Kidney glomerular epithelial cell (primary cell): ENCODE data around the gene UNK.
"Not testable (repeated sequence)": the region's sequence is repeated elsewhere in the genome, so short reads cannot be mapped to it uniquely, and the experiment has no call there.

Source experiments
- DNase-seq: peaks from one replicate; lab custom pipeline; 2025; lab: John Stamatoyannopoulos, UW

The UNK gene

DNA sequence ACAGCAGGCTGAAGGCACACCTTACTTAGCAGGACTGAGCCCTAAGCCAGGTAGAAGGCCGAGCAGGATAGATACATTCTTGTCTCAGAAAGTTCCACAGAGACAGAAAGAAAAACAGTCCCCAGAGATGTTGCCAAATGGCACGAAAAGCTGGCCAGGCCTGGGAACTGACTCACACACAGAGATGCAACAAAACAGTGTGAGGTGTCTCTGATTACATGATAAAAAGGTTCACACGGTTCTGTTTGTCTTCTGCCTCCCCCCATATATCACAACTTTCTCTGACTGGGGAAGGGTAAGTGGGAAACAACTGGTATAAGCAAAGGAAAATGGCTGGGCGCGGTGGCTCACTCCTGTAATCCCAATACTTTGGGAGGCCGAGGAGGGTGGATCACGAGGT, 68.8 kb downstream of the UNK start:
- DNase-seq = peak; percentile 19

DNA sequence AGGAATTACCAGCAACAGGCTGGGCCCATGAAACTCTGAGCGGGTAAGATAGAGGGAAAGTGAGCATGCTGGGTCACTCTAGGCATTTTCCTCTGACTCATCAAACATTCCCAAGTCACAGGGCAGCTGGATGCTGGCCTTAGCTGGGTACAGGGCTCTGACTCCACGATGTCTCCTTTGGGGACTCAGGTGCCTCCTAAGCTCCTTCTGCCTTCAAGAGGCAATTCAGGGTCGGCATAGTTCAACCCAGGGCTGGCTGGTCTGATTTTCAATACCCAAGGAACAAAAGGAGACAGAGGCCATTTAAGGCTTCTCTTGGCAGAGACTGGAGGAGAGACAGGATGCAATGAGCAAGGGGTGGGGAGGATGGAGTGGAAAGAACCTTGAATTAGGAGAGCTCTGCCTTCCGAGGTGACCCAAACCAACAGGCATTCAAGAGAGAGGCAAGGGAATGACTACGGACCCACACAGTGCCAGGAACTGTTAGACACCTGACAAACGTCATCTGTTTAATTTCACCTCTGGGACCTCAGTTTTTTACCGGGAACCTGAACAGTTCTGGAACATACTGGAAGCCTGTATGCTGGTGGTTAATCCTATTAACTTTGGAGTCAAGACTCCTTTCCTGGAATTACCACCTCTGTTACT, 69.6 kb downstream of the UNK start:
- peak; percentile 46 for DNase-seq

DNA sequence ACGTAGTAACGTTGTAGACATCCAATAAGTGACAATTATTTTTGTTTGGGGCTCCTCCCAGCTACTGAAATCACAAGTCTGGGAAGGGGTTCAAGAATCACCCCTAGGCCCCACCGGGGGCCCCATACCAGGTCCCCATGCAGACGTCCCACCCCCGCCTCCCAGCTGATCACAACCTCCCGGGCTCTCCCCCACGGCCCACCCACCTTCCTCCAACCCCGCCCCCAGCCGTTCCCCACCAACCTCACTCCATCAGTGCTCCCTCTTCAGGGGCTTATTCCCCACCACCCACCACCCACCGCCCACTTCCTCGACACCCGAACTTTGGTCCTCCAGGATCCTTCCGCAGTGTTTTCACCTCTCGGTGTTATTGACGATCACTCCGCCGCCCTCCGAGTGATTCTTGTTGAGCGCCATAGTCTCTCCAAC, 70.3 kb downstream of the UNK start:
- no peak for DNase-seq

DNA sequence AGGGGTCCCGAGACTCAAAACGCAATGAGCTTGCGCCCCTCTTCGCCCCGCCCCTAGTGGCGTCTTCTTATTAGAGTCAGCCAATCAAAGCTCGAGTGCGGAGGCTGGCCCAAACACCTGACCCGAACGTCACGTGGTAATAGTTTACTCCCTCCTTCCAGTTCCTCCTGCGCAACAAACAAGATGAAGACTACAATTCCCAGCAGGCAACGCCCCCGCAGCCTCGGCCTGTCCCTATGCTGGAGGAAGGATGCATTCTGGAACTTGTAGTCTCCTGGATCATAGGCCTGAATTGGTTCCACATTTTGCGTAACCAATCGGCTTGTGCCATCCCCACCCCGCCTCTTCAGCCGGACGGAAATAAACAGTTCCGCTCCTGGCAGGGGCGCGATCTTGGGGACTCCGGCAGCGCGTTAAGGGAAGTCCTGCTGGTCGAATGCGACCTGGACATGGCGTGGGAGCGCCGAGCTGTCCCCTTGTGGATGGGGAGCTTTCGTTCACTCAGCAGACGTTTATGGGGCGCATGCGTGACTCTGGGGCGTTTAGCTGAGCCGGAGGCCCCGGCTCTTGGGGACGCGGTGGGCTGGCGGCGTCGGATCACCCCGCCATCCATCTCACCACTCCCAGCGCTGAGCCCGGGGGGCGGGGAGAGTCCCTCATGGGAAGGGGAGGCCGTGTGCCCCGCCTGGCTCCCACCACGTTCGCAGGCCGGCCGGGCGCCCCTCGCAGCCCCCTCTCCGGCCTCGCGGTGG, 70.9 kb downstream of the UNK start, which contains the start of gene WBP2:
TSS of gene WBP2 (minus strand) at position 26 of the 752 bp plus-strand sequence. CDS start 38 bp downstream, outside the sequence.
- peak; percentile 99 for DNase-seq

DNA sequence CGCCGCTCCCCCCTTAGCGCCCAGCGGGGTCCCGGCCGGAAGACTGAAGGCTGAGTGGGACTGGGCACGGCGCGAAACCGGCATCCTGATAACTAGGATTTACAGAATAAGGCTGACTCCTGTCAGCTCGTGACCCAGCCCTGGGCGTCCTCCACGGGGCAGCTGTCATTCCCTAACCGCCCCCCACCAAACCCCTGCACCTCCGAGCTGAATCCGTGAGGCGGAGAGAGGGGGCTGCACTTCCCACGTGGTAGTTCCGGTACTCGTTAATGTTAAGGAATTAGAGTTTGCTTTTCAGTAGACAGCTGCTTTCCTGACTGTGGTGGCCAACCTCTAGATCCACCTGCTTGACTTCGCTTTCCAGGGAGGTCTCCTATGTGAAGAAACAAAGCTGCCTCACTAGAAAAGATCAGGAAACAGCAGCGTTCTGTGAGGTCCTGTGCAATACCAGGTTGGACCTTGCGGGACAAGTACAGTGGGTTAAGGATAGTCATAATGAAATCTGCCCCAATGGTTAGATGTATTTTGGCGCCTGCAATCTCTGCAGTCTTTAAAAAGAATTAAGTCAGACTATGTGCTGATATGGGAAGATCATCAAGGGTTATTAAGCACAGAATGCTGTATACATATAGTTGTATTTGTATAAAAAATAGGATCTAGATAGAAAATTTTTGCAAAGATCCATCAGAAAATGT, 71.6 kb downstream of the UNK start:
- DNase-seq = peak; percentile 30

DNA sequence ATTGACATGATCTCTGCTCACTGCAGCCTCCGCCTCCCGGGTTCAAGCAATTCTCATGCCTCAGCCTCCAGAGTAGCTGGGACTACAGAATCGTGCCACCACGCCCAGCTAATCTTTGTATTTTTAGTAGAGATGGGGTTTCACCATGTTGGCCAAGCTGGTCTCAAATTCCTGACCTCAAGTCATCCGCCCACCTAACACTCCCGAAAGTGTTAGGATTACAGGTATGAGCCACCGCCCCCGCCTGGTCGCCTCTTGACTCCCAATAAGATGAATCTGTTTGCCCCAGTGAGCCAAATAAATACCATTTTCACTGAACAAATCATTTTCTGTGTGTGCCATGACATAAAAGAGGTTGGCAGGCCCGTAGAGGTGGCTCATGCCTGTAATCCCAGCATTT, 74.8 kb downstream of the UNK start:
- DNase-seq = not testable (repeated sequence)

DNA sequence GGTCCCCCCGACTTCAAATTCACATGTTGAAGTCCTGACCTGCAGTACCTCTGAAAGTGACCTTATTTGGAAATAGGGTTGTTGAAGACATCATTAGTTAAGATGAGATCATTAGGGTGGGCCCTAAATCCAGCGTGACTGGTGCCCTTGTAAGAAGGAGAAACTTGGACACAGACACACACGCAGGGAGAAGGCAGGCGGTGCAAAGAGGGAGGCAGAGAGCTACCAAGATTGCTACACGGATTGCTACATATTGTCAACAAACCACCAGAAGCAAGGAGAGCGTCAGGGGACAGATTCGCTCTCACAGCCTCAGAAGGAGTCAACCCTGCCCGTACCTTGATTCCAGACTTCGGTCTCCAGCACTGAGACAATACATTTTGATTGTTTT, 77.3 kb downstream of the UNK start:
- no peak for DNase-seq

DNA sequence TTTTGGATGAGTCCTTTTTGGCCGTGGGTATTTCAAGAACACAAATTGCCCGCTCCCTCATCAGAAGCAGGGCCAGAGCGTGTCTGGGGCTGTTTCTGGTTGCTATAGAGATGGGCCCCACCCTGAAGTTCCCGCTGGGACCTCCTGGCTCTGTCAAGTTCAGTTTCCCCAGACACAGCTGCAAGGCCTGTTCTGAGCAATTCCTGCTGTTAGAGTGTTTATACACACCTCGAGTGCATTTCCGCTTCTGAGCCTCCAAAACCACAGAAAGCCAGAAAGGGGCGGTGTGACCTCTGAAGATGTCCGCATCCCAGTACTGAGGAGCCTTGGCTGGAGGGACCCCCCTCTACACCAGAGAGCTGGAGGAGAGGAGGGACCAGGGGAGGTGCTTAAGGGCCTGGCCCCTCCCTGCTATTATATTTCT, 79.9 kb downstream of the UNK start:
- no peak for DNase-seq

DNA sequence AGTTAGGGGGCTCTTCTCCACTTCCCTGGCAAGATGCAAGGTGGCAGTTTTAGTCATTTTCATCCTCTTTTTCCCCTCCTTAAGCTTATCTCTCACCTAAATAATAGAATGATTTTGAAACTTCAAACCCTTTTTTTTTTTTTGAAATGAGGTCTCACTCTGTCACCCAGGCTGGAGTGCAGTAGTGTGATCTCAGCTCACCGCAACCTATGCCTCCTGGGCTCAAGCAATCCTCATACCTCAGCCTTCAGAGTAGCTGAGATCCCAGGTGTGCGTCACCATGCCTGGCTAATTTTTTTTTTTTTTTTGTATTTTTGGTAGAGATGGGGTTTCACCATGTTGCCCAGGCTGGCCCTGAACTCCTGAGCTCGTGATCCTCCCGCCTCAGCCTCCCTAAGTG, 80.3 kb downstream of the UNK start:
- DNase-seq = not testable (repeated sequence)

DNA sequence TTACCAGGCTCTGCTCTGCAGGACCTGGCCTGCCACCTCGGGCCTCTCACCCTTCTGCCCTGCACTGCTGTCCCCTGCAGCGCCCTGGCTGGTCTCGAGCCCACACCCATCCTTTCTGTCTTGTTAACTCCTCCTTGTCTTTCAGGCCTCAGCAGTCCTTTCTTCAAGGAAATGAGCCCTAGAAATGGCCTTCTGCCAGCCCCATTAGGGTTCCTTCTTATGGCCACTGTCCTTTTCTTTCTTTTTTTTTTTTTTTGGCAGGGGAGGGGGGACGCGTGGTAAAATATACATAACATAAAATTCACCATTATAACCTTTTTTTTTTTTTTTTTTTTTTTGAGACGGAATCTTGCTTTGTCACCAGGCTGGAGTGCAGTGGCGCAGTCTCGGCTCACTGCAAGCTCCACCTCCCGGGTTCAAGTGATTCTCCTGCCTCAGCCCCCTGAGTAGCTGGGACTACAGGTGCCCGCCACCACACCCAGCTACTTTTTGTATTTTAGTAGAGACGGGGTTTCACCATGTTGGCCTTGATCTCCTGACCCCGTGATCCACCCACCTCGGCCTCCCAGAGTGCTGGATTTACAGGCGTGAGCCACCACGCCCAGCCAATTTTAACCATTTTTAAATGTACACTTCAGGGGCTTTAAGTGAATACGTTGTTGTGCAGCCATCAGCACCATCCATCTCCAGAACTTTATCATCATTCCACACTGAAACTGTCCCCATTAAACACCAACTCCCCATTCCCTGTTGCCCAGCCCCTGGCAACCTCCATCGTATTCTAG, 81.0 kb downstream of the UNK start:
- not testable (repeated sequence) for DNase-seq

DNA sequence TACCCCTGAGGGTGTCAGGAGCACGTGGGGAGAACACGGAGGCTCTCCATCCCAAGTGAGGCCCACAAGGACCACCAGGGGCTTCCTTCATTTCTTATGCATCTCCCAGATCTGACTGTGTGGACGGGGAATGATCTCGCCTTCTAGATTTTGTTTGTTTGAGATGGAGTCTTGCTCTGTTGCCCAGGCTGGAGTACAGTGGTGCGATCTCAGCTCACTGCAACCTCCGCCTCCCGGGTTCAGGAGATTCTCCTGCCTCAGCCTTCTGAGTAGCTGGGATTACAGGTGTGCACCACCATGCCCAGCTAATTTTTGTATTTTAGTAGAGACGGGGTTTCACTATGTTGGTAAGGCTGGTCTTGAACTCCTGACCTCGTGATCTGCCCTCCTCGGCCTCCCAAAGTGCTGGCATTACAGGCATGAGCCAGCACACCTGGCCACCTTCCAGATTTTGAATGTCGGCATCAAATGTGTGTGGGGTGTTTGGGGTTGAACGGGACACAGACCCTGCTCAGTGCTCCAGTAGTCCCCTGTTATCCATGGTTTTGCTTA, 84.2 kb downstream of the UNK start:
- DNase-seq = not testable (repeated sequence)

DNA sequence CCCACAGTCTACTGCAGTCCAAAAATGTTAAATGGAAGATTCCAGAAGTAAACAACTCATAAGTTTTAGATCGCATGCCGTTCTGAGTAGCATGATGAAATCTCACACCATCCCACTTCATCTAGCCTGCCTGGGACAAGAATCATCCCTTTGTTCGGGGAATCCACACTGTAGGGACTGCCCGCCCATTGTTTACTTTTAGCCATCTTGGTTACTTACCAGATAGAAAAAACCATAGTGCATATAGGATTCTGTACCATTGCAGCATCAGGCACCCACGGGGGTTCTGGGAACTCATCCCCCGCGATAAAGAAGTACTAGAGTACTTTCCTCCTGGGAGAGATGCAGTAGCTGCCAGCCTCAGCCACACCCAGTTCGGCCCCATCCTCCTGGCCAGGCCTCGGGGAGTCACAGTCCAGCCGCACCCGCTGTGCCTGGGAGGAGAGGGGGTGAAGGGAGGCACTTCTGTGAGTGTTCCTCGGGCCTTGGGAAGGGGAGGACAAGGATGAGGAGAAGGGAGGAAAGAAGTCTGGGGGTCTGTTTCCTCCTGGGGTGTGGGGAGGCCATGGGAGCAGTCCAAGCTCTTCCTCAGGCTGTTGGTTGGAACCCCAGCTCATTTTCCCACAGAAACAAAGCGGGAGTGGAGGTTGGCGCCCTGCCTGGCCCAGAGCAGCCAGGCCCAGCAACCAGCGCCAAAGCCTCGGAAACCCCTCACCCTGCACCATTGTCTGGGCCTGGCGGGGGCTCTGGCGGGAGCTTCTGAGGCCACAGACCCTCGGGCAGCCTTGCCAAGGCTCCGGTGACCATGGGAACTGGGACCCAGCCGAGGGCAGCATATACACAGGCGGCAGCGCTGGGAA, 84.9 kb downstream of the UNK start:
- no peak for DNase-seq

DNA sequence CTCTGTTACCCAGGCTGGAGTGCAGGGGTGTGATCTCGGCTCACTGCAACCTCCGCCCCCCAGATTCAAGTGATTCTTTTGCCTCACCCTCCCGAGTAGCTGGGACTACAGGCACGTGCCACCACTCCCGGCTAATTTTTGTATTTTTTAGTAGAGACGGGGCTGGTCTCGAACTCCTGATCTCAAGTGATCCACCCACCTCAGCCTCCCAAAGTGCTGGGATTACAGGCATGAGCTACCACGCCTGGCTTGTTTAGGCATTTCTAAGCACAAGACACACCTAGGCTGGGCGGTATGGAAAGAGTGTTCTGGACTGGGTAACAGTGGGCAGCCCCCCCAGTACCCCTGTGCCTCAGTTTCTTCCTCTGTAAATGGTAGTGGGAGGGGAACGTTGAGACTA, 85.6 kb downstream of the UNK start:
- not testable (repeated sequence) for DNase-seq

DNA sequence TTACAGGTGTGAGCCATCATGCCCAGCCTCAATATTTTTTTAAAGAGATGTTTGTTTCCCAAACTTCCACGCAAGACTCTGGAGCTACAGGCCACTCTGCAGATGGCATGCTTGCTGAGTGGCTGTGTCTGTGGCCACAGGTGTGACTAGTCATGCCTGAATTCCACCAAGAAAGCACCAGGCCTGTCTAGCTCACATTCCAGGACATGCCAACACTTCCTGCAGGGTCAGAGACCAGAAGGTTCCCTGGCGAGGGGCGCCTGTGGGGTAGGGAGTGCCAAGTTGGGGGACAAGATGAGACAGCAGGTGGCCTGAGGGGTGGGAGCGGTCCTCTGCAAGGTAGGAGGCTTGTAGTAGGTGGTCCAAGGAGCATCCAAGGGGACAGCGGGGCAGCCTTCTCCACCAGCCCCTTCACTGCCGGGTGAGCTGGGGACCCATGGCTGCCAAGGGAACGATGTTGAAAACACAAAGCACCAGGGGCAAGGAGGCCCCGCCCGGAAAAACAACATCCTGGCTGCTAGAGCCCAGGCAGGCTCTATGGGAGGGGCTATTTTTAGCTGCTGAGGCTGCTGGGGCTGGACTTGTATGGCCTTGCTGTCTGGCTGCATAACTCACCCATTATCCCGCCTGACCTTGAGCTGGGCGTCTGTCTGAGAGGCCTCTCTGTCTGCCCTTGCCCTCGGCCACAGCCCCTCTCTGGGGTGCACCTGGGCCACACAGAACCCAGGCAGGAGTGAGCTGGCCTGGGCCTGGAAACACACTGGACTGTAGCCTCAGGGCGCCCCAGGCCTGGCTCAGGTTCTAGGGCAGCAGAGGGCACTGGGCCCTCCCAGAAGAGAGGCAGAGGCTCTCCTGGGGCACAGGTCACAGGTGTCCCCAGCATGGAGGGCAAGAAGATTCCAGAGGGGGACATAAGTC, 88.1 kb downstream of the UNK start:
- peak; percentile 45 for DNase-seq

DNA sequence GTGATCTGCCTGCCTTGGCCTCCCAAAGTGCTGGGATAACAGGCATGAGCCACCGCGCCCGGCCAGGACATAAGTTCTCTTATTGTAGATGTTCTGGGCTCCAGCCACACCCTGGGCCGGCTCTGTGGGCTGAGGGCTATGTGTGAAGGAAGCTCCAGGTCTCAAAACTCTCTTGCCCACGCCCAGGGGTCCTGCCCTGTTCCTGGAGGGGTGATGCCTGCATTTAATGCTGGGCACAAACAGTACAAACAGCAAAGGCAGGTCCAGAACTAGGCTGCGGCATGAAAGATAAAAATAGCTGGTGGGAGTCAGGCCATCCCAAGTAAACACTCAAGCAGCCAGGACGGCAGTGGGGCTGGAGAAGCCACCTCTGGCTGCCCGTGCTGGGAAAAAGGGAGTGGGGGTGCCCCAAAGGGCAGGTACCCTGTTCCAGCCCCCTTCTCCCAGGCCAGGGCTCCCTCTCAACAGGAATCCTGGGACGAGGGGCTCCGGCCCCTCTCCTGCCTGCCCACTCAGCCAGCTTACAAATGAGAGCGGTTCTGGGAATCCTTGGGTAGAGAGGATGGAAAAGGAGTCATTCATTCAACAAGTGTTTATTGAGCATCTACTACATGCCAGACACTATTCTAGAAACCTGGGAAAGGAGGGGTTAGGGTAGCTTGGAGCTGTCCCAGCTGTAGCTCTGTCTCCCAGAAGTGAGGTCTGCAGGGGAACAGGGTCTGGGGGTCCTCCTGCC, 89.1 kb downstream of the UNK start:
- no peak for DNase-seq

DNA sequence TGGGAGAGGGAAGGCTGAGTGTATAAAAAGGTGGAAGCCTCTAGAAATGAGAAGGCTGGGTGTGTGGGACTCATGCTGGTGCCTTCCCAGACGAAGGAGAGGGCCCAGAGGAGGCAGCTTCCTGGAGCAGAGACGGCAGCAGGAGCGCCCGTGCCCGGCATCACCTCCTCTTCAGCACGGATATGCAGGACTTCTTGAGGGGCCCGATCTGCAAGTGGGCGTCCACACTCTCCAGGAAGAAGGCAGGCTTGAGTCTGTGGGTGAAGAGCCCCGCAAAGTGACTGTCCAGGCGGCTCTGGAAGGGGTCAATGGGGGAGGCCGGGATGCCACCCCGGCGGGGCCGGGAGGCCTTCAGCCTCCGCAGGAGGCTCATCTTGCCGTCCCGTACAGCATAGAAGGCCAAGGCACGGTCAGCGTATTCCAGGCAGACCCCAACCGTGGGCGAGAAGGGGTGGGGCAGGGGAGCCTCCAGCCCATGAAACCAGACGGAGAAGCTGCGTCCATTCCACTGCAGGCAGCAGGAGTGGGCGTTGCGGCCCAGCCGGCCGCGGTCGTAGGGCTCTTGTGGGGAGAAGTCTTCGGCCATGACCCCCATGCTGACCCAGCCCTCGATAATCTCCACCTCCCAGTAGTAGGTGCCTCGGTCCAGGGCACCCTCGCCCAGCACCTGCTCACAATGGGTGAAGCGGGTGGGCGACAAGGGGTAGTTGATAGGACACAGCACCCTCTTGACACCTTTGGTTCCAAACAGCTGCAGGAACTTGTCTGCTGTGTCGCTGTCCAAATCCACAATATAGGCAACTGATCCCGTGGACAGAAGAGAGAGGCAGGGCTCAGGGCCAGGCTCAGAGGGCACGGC, 89.9 kb downstream of the UNK start:
- no peak for DNase-seq
